Neural progenitor cell (in vitro differentiated cells): Measurements from ENCODE around the gene SPR. TPM values are rescaled to one million over a fixed set of nuclear protein-coding genes. Genes with fewer than 3 reads are reported as not detected.

Source experiments
- DNase-seq: peaks from one replicate; pipeline ENCODE4 v3.0.0-alpha.2; 2016; ENCODE audit warnings: low spot score
- H2AFZ ChIP-seq: fragments of 200-600 bp; sonication (generic); replicated peaks from 2 replicates; pipeline ENCODE4 v1.6.1; 2016; ENCODE audit warnings: antibody characterized with exemption
- H3F3A ChIP-seq: fragments of 200-600 bp; sonication (generic); 2 replicates; pipeline ENCODE4 v1.6.1; 2016; ENCODE audit warnings: antibody characterized with exemption, low read depth
- H3K27ac ChIP-seq: fragments of 200-600 bp; sonication (generic); 2 replicates; pipeline ENCODE4 v1.5.1; 2016; ENCODE audit warnings: mild to moderate bottlenecking
- H3K27me3 ChIP-seq: fragments of 200-600 bp; sonication (generic); 2 replicates; pipeline ENCODE4 v1.6.1; 2016; ENCODE audit warnings: mild to moderate bottlenecking, moderate library complexity
- H3K36me3 ChIP-seq: fragments of 200-600 bp; sonication (generic); 2 replicates; pipeline ENCODE4 v1.5.1; 2016
- H3K4me1 ChIP-seq: fragments of 200-600 bp; sonication (generic); 2 replicates; pipeline ENCODE4 v1.6.1; 2016; ENCODE audit warnings: mixed run types
- H3K4me2 ChIP-seq: fragments of 200-600 bp; sonication (generic); 2 replicates; pipeline ENCODE4 v1.6.1; 2016
- H3K4me3 ChIP-seq: fragments of 200-600 bp; sonication (generic); 2 replicates; pipeline ENCODE4 v1.5.1; 2016
- H3K79me2 ChIP-seq: fragments of 200-600 bp; sonication (generic); 2 replicates; pipeline ENCODE4 v1.6.1; 2016; ENCODE audit warnings: low read depth
- H3K9ac ChIP-seq: fragments of 200-600 bp; sonication (generic); 2 replicates; pipeline ENCODE4 v1.6.1; 2016
- H3K9me3 ChIP-seq: fragments of 200-600 bp; sonication (generic); 2 replicates; pipeline ENCODE4 v1.5.1; 2016; ENCODE audit warnings: low read depth
- H4K20me1 ChIP-seq: fragments of 200-600 bp; sonication (generic); 2 replicates; pipeline ENCODE4 v1.6.1; 2016; ENCODE audit warnings: low read depth
- H3K27ac Mint-ChIP-seq: 3 replicates; pipeline ENCODE4 v1.8.0; 2021; ENCODE audit warnings: mixed read lengths
- H3K27me3 Mint-ChIP-seq: 2 replicates; pipeline ENCODE4 v1.8.0; 2022; ENCODE audit warnings: low read depth, mild to moderate bottlenecking, inconsistent platforms, moderate library complexity, mixed read lengths; ENCODE audit not compliant: insufficient read depth
- H3K36me3 Mint-ChIP-seq: 3 replicates; pipeline ENCODE4 v1.8.0; 2021; ENCODE audit warnings: mixed read lengths
- H3K4me1 Mint-ChIP-seq: 3 replicates; pipeline ENCODE4 v1.8.0; 2021; ENCODE audit warnings: mixed read lengths
- H3K4me3 Mint-ChIP-seq: 3 replicates; pipeline ENCODE4 v1.8.0; 2021; ENCODE audit warnings: mild to moderate bottlenecking, moderate library complexity, mixed read lengths
- H3K9me3 Mint-ChIP-seq: 3 replicates; pipeline ENCODE4 v1.8.0; 2020; ENCODE audit warnings: mixed read lengths
- CTCF ChIP-seq: fragments of 200-600 bp; sonication (generic); IDR thresholded peaks from 2 replicates; pipeline ENCODE4 v1.5.1; 2017; ENCODE audit warnings: antibody characterized with exemption, mild to moderate bottlenecking
- EZH2 ChIP-seq: fragments of 200-600 bp; sonication (generic); IDR thresholded peaks from 2 replicates; pipeline ENCODE4 v1.6.1; 2017; ENCODE audit warnings: antibody characterized with exemption, mild to moderate bottlenecking, moderate library complexity
- EZH2phosphoT487 ChIP-seq: fragments of 200-600 bp; sonication (generic); IDR thresholded peaks from 2 replicates; pipeline ENCODE4 v1.6.1; 2017; ENCODE audit warnings: antibody characterized with exemption
- total RNA-seq: library from RNA; depleted of rRNA; stranded (reverse); fragments of >200 nt; gene quantifications from 2 replicates; pipeline ENCODE4 v1.2.3, GENCODE V29; 2015; ENCODE audit warnings: low replicate concordance

SPR gene
- total RNA-seq, 1 donor from 2014 or later: 2.2 TPM

GRCh38 chr2:72843301-72843700, 43.9 kb upstream of the SPR start:
- H3K9me3 Mint-ChIP-seq: peaks cover 3% of the 10 kb centered on the region
- no peak overlapping the region for H3K4me2 ChIP-seq
- H3K9me3 ChIP-seq: no peaks in the 10 kb centered on the region
- H3K79me2 ChIP-seq: no peaks in the 10 kb centered on the region
- no peak for DNase-seq
- TF ChIP-seq EZH2 (no peak), CTCF (no peak), EZH2phosphoT487 (no peak)
- H3K27ac ChIP-seq: no peak overlapping the region
- H3K4me3 Mint-ChIP-seq: no peak overlapping the region
- no peaks in the 10 kb centered on the region for H3K36me3 Mint-ChIP-seq
- no peak overlapping the region for H2AFZ ChIP-seq
- no peaks in the 10 kb centered on the region for H3K4me1 ChIP-seq
- no peaks in the 10 kb centered on the region for H3K27me3 Mint-ChIP-seq
- H3K9ac ChIP-seq: no peak overlapping the region
- no peaks in the 10 kb centered on the region for H3K27me3 ChIP-seq
- H3K4me1 Mint-ChIP-seq: no peaks in the 10 kb centered on the region
- H3K27ac Mint-ChIP-seq: no peak overlapping the region
- no peak overlapping the region for H3K4me3 ChIP-seq
- no peaks in the 10 kb centered on the region for H3F3A ChIP-seq
- no peaks in the 10 kb centered on the region for H4K20me1 ChIP-seq
- H3K36me3 ChIP-seq: no peaks in the 10 kb centered on the region

- no peak for TF ChIP-seq EZH2
- no peak for TF ChIP-seq CTCF
- no peak for TF ChIP-seq EZH2phosphoT487
- H3K36me3 ChIP-seq: no peaks in the 10 kb centered on the region
- no peak overlapping the region for H3K9ac ChIP-seq
- Mint-ChIP-seq H3K27me3 (no peaks in the 10 kb centered on the region), H3K4me3 (no peak overlapping the region), H3K27ac (no peak overlapping the region), H3K36me3 (no peaks in the 10 kb centered on the region), H3K9me3 (no peaks in the 10 kb centered on the region), H3K4me1 (no peaks in the 10 kb centered on the region)
- no peaks in the 10 kb centered on the region for H3K79me2 ChIP-seq
- no peaks in the 10 kb centered on the region for H3F3A ChIP-seq
- no peak overlapping the region for H3K27ac ChIP-seq
- no peaks in the 10 kb centered on the region for H3K9me3 ChIP-seq
- no peaks in the 10 kb centered on the region for H3K27me3 ChIP-seq
- no peak overlapping the region for H2AFZ ChIP-seq
- no peaks in the 10 kb centered on the region for H4K20me1 ChIP-seq
- H3K4me3 ChIP-seq: no peak overlapping the region
- H3K4me1 ChIP-seq: no peaks in the 10 kb centered on the region
- no peak for DNase-seq
- H3K4me2 ChIP-seq: no peak overlapping the region
These were observed 40.8 kb upstream of the SPR start for GRCh38 chr2:72846171-72847095.

- TF ChIP-seq EZH2phosphoT487: no peak
- TF ChIP-seq EZH2: no peak
- no peak for TF ChIP-seq CTCF
- Histone ChIP-seq H3K9ac (no peak overlapping the region), H3K27me3 (no peaks in the 10 kb centered on the region), H3K36me3 (no peaks in the 10 kb centered on the region), H4K20me1 (no peaks in the 10 kb centered on the region), H3K27ac (no peak overlapping the region), H3F3A (no peaks in the 10 kb centered on the region), H3K4me2 (no peak overlapping the region), H3K4me3 (no peak overlapping the region), H3K79me2 (no peaks in the 10 kb centered on the region), H3K9me3 (no peaks in the 10 kb centered on the region), H2AFZ (no peak overlapping the region), H3K4me1 (no peaks in the 10 kb centered on the region)
- Mint-ChIP-seq H3K9me3 (no peaks in the 10 kb centered on the region), H3K36me3 (no peaks in the 10 kb centered on the region), H3K4me3 (no peak overlapping the region), H3K27ac (no peak overlapping the region), H3K27me3 (peaks cover 2% of the 10 kb centered on the region), H3K4me1 (no peaks in the 10 kb centered on the region)
- peak; percentile 11 for DNase-seq
These were observed 39.5 kb upstream of the SPR start for GRCh38 chr2:72847534-72848315.
